ENCODE data around the gene SNRNP70.

Gene SNRNP70

GRCh38 chr19:49148784-49149651, 63.8 kb downstream of the SNRNP70 start:
- DNase-seq (ENCODE audit: low read depth) = peak; percentile 73

DNA sequence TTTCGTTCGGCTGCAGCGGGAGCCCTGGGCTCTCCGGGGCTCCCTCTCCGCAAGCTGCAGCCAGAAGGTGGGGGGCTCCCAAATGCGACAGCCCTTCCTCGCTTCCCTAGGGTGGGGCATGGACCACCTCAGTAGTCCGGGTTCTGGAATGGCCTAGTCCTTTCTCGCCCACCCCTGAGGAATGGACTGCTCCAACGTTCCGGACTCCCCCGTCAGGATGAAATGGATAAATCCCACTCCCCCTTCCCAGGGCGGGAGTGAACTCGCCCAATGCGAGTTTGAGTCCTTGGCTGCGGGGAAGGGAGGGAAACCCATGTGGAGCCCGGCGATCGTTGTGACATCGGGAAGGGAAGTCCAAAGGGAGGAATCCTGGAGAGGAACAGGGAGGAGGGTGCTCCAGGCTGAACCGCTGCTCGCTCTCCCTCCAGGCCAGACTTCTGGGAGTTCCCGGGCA, 64.4 kb downstream of the SNRNP70 start:
- DNase-seq (ENCODE audit: low read depth) = peak; percentile 84

GRCh38 chr19:49150106-49150943, 65.1 kb downstream of the SNRNP70 start:
- DNase-seq (ENCODE audit: low read depth) = peak; percentile 75

GRCh38 chr19:49150944-49151243, 65.6 kb downstream of the SNRNP70 start:
- DNase-seq (ENCODE audit: low read depth) = no peak

- DNase-seq (ENCODE audit: low read depth) = no peak
Measured at GRCh38 chr19:49151267-49152118, 66.2 kb downstream of the SNRNP70 start.

GRCh38 chr19:49152119-49152550, 66.9 kb downstream of the SNRNP70 start:
- DNase-seq (ENCODE audit: low read depth) = no peak

GRCh38 chr19:49153167-49153809, 68.0 kb downstream of the SNRNP70 start:
- DNase-seq (ENCODE audit: low read depth) = no peak

- no peak for DNase-seq (ENCODE audit: low read depth)
Measured at GRCh38 chr19:49154279-49154678, 69.0 kb downstream of the SNRNP70 start.

GRCh38 chr19:49155005-49155819, 70.0 kb downstream of the SNRNP70 start, which contains the start of gene HRC:
TSS of gene HRC (minus strand) at chr19:49155396. CDS start at chr19:49155237, 159 bp downstream.
- DNase-seq (ENCODE audit: low read depth) = no peak

- DNase-seq (ENCODE audit: low read depth) = no peak
Measured at GRCh38 chr19:49155820-49156346, 70.6 kb downstream of the SNRNP70 start.

DNA sequence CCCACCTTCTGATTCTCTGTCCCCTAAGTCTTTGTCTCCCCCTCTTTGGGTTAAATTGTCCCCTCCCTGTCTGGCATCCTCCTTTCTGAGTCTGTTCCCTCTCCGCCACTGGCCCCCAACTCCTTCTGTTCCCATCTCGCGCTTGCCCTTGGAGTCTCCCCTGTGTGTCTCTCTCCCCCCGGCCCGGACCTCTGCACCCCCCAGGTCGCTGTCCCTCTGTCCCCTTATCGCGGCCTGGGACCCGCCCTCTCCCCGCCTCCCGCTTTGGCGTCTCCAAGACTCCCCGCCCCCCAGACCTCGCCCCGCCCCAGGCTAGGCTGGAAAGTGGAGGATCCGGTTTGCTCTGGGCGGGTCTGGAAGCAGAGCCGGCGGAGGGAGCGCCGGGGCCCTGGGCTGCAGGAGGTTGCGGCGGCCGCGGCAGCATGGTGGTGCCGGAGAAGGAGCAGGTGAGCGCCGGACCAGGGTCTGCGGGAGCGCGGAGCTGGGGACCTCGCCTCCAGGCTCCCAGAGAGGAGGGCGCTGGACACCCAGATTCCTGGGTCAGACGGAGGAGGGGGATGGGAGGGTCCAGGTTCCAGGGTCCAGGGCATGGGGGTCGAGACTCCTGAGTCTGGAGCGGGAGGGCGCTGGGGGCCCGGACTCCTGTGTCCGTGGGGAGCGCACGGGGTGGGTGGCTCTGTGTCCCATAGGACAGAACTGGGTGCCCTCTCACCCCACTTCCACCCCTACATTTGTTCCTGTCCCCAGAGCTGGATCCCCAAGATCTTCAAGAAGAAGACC, 72.4 kb downstream of the SNRNP70 start, which contains the start of gene TRPM4:
TRPM4 (plus strand) TSS at position 348 of the 780 bp plus-strand sequence; CDS start at position 423, 75 bp downstream.
- DNase-seq (ENCODE audit: low read depth) = peak; percentile 68
